GM23248 (cell line): Measurements from ENCODE around the gene PNPT1.

Experiments
- EZH2 ChIP-seq: fragments of 200-600 bp; sonication (generic); IDR thresholded peaks from 2 replicates; pipeline ENCODE4 v1.6.1; 2018; ENCODE audit warnings: antibody characterized with exemption, mild to moderate bottlenecking; ENCODE audit not compliant: insufficient read depth, poor library complexity, severe bottlenecking
- EZH2phosphoT487 ChIP-seq: fragments of 200-600 bp; sonication (generic); IDR thresholded peaks from 2 replicates; pipeline ENCODE4 v1.6.1; 2018; ENCODE audit warnings: antibody characterized with exemption, moderate library complexity, mild to moderate bottlenecking, low read depth; ENCODE audit not compliant: insufficient read depth

GRCh38 chr2:55621802-55622201, 71.8 kb downstream of the PNPT1 start:
- TF ChIP-seq EZH2 (no peak), EZH2phosphoT487 (no peak)
